IPS-18c (cell line): Measurements from ENCODE around the gene ADD3.
"Not testable (repeated sequence)": the region's sequence is repeated elsewhere in the genome, so short reads cannot be mapped to it uniquely, and the experiment has no call there.

Experiments used
- H3K4me3 ChIP-seq: 2 replicates; pipeline ENCODE4 v1.7.0; 2013; ENCODE audit warnings: low read depth, mild to moderate bottlenecking, low read length, moderate library complexity; ENCODE audit not compliant: insufficient read depth
- H3K9me3 ChIP-seq: one replicate; pipeline ENCODE4 v1.6.1; 2013; ENCODE audit warnings: mild to moderate bottlenecking, low read length, moderate library complexity; ENCODE audit not compliant: control insufficient read depth, insufficient read depth

The ADD3 gene

DNA sequence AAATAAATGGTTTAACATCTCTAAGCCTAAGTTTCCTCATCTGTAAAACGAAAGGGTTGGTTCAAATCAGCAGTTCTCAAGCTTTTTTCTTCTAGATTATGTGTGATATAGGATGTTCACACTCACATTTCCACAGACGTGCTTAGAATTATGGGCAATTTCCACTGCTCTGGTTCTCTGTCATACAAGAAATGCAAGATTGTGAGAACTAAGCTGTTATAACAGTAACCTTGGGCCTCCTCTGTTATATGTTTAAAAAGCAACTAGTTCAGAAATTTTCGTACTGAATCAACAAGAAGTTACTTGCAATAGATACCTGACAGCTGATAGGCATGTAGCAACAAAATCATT, 33.7 kb downstream of the ADD3 start:
- H3K9me3 ChIP-seq = no peaks in the 10 kb centered on the region
- no peak overlapping the region for H3K4me3 ChIP-seq

DNA sequence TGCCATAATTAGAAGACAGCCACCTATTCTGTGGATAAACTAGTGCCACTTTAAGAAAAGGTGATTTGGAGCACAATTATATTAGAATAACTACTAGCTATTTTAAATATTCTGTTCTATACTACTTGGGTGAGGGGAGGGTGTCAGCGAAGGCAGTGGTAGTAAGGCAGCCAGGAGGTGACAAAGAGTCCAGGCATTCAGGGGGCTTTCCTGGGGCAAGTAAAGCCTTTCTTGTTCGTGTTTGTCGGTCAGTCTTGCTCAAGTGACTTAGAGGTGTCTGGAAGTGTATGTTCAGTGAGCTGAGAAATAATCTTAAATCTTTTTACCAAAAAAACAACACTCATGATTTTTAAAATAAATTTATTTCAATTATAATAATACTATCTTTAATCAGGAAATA, 34.4 kb downstream of the ADD3 start:
- Histone ChIP-seq H3K9me3 (no peaks in the 10 kb centered on the region), H3K4me3 (no peak overlapping the region)

- Histone ChIP-seq H3K9me3 (peaks cover 2% of the 10 kb centered on the region), H3K4me3 (no peak overlapping the region)
These were observed 35.1 kb downstream of the ADD3 start for GRCh38 chr10:110042891-110043290.

GRCh38 chr10:110044681-110045080, 36.9 kb downstream of the ADD3 start:
- peaks cover 4% of the 10 kb centered on the region for H3K9me3 ChIP-seq
- H3K4me3 ChIP-seq = no peak overlapping the region

GRCh38 chr10:110045772-110046171, 38.0 kb downstream of the ADD3 start:
- Histone ChIP-seq H3K4me3 (no peak overlapping the region), H3K9me3 (peaks cover 4% of the 10 kb centered on the region)

DNA sequence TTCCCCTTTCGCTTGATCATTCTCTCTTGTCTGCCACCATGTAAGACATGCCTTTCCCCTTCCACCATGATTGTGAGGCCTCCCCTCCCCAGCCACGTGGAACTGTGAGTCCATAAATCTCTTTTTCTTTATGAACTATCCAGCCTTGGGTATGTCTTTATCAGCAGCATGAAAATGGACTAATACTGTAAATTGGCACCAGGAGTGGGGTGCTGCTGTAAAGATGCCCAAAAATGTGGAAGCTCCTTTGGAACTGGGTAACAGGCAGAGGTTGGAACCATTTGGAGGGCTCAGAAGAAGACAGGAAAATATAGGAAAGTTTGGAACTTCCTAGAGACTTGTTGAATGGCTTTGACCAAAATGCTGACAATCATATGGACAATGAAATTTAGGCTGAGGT, 40.4 kb downstream of the ADD3 start:
- H3K9me3 ChIP-seq, H3K4me3 ChIP-seq: not testable (repeated sequence)

DNA sequence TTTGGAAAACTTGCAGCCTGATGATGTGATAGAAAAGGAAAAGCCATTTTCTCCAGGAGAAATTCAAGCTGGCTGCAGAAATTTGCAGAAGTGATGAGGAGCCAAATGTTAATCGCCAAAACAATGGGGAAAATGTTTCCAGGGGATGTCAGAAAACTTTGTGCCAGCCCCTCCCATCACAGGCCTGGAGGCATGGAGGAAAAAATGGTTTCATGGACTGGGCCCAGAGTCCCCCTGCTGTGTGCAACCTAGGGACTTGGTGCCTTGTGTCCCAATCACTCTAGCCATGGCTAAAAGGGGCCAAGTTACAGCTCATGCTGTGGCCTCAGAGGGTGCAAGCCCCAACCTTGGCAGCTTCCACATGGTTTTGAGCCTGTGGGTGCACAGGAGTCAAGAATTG, 41.0 kb downstream of the ADD3 start:
- Histone ChIP-seq H3K9me3 (peaks cover 4% of the 10 kb centered on the region), H3K4me3 (no peak overlapping the region; the same call in 1 of the 2 replicates)

GRCh38 chr10:110049889-110050591, 42.3 kb downstream of the ADD3 start:
- H3K9me3 ChIP-seq, H3K4me3 ChIP-seq: not testable (repeated sequence)

DNA sequence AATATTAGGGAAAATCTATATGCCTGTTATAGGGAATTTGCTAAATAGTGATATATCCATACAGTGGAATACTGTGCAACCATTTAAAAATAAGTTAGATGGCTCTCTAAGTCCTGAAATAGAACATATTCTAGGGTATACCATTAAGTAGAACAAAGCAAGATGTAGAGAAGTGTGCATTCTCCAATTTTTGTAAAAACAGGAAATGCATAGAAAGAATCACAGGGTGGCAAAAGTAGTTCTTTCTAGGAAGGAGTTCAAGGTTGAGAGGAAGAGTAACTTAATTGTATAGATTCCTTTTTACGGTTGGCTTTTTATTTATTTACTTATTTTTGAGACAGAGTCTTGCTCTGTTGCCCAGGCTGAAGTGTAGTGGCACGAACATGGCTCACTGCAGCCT, 43.7 kb downstream of the ADD3 start:
- H3K4me3 ChIP-seq = no peak overlapping the region
- peaks cover 4% of the 10 kb centered on the region for H3K9me3 ChIP-seq

GRCh38 chr10:110052916-110053315, 45.1 kb downstream of the ADD3 start:
- no peak overlapping the region for H3K4me3 ChIP-seq
- H3K9me3 ChIP-seq = peaks cover 2% of the 10 kb centered on the region

- H3K4me3 ChIP-seq = no peak overlapping the region
- H3K9me3 ChIP-seq = no peaks in the 10 kb centered on the region
These were observed 49.0 kb downstream of the ADD3 start for GRCh38 chr10:110056822-110057221.

DNA sequence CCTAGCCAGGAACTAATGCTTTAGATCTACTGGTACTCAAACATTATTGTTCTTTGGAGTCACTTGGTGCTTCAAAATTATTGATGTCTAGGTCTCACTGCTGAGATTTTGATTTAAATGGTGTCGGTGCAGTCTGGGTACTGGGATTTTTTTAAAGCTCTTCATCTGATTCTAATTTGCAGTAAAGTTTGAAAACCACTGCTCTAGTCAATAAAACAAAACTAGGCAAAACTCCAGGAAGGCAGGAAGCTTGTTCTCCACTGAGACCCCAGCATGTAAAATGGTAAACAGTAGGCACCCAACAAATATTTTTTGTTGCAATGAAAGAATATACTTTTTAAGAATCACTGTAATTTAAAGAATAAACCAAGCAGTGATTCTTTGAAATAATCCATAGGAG, 49.7 kb downstream of the ADD3 start:
- H3K4me3 ChIP-seq = no peak overlapping the region
- H3K9me3 ChIP-seq = no peaks in the 10 kb centered on the region

DNA sequence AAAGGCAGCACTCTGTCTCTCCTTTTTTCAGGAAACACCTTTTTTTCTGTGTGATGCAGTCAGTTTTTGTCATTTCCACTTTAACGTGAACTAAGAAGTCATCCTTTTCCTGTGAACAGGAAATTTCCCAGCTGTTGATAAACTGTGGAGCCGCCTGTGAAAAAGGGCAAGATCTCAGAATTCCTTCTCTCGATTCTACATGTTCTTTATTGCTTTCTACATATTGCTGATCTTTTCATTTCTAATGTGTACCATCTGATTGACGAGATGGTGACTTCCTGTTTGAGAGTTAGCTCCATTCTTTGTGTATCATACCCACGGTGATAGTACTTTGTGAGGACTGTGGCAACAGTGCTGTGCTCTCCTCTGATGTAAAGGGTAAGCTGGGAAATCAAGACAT, 50.4 kb downstream of the ADD3 start:
- Histone ChIP-seq H3K4me3 (no peak overlapping the region), H3K9me3 (no peaks in the 10 kb centered on the region)

GRCh38 chr10:110059925-110060324, 52.1 kb downstream of the ADD3 start:
- no peak overlapping the region for H3K4me3 ChIP-seq
- H3K9me3 ChIP-seq = no peaks in the 10 kb centered on the region

DNA sequence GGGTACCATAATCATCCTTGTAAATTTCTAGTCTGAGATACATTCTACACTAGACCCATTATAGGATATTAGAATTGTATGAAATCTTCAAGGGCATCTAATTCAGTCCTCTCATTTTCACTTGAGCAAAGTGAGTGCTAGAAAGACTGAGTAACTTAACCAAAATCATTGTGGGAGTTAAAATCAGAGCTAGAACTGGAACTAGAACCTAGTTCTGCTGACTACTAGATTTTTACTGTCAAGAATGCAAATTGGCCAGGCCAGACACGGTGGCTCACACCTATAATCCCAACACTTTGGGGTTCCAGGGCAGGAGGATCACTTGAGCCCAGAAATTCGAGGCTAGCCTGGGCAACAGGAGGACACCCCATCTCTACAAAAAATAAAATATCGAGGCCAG, 53.9 kb downstream of the ADD3 start:
- H3K4me3 ChIP-seq = no peak overlapping the region
- H3K9me3 ChIP-seq = no peaks in the 10 kb centered on the region

DNA sequence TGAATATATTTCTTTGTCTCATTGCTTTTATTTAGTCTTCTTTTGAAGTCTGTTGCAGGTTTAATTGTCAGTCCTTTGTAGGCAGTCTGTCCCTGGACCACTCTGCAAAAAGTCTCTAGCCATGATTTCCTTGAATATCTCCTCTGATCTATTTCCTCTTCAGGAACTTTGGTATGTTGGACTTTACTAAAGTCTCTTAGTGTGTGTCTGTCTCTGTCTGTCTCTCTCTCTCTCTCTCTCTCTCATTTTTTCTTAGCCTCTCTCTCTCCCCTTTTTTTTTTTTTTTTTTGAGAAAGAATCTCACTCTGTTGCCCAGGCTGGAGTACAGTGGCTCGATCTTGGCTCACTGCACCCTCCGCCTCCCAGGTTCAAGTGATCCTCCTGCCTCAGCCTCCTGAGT, 57.5 kb downstream of the ADD3 start:
- H3K9me3 ChIP-seq = no peaks in the 10 kb centered on the region
- no peak overlapping the region for H3K4me3 ChIP-seq

GRCh38 chr10:110067960-110068770, 60.4 kb downstream of the ADD3 start:
- no peaks in the 10 kb centered on the region for H3K9me3 ChIP-seq
- H3K4me3 ChIP-seq = no peak overlapping the region

DNA sequence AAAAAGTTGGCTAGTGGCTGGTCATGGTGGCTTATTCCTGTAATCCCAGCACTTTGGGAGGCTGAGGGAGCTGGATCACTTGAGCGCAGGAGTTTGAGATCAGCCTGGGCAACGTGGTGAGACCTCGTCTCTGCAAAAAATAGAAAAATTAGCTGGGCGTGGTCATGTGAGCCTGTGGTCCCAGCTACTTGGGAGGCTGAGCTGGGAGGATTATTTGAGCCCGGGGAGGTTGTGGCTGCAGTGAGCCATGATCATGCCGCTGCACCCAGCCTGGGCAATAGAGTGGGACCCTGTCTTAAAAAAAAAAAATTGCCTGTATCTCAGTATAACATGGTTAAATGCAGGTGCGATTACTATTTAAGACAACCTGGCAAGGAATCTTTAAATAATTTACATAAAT, 61.0 kb downstream of the ADD3 start:
- no peak overlapping the region for H3K4me3 ChIP-seq
- no peaks in the 10 kb centered on the region for H3K9me3 ChIP-seq
